ENCODE results near the gene SLC35F1. TPM values are rescaled to one million over a fixed set of nuclear protein-coding genes. Genes with fewer than 3 reads are reported as not detected.

SLC35F1 gene
- total and polyA plus RNA-seq, 2 experiments from 2014 or later, result 18.5 to 25.5 TPM

DNA sequence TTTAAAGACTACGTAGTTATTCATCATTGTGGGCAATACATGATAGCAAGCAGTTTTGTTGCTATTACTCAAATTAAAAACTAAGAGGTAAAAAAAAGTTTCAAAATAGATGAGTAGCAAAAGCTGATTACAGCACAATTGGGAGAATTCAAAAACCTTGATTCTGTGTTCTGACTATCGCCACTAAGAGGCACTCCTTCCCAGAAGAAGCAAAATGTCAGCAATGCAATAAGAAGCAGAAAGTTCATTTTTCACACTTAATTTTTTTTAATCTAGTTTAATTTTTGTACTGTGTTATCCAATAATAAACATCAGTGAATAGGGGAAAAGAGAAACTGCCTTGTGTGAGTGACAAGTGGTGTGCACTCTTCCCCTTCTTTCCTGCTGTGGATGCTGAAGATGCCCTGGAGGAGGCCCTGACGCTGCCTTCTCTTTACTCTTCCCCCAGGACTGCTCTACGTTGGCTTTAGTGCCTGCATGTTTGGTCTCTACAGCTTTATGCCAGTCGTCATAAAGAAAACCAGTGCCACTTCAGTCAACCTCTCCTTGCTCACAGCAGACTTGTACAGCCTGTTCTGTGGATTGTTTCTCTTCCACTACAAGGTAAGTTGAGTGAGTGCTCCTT is 377.8 kb downstream of the SLC35F1 start:
- H3K27ac ChIP-seq, result no peak overlapping the region
- TF ChIP-seq, protein P1, sequence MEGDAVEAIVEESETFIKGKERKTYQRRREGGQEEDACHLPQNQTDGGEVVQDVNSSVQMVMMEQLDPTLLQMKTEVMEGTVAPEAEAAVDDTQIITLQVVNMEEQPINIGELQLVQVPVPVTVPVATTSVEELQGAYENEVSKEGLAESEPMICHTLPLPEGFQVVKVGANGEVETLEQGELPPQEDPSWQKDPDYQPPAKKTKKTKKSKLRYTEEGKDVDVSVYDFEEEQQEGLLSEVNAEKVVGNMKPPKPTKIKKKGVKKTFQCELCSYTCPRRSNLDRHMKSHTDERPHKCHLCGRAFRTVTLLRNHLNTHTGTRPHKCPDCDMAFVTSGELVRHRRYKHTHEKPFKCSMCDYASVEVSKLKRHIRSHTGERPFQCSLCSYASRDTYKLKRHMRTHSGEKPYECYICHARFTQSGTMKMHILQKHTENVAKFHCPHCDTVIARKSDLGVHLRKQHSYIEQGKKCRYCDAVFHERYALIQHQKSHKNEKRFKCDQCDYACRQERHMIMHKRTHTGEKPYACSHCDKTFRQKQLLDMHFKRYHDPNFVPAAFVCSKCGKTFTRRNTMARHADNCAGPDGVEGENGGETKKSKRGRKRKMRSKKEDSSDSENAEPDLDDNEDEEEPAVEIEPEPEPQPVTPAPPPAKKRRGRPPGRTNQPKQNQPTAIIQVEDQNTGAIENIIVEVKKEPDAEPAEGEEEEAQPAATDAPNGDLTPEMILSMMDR (IDR thresholded peaks at IDR 0.05; ENCODE audit: low read depth, low read length), result peak; percentile 55
- peaks cover 4% of the 10 kb centered on the region for H3K4me1 ChIP-seq (ENCODE audit: low read depth)
- H3K4me3 ChIP-seq, result no peak overlapping the region
- no peaks in the 10 kb centered on the region for H3K9me3 ChIP-seq (ENCODE audit: low read depth)
- peak in 1 of 2 donors; percentile 44 for DNase-seq (ENCODE audit: low read depth in 1 of 2, low spot score in 1 of 2)
- H3K27me3 ChIP-seq, result no peaks in the 10 kb centered on the region
- H3K36me3 ChIP-seq, result no peaks in the 10 kb centered on the region

DNA sequence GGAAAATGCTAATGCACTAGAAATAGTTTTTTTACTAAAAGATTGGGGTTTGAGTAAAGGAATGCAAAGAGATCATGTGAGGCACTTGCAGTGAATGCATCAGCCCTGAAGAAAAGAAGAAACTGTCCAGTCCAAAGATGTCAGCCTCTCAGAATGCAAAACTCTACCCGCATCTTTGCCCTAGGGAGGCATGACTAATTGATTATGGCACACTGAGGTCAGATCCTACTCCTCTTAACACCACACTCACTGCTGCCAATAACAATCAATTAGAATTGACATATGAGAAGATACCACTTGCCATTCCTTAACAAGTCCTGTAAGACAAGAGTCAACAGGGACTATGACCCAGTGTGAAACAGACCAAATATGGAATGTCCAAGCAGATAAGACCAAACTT is 378.7 kb downstream of the SLC35F1 start:
- TF ChIP-seq, protein P1 (IDR thresholded peaks at IDR 0.05; ENCODE audit: low read depth, low read length), result no peak
- Histone ChIP-seq H3K4me1 (ENCODE audit: low read depth) (peaks cover 4% of the 10 kb centered on the region), H3K36me3 (no peaks in the 10 kb centered on the region), H3K4me3 (no peak overlapping the region), H3K9me3 (ENCODE audit: low read depth) (no peaks in the 10 kb centered on the region), H3K27me3 (no peaks in the 10 kb centered on the region), H3K27ac (no peak overlapping the region)
- DNase-seq (ENCODE audit: low read depth in 1 of 2, low spot score in 1 of 2), result no peak

DNA sequence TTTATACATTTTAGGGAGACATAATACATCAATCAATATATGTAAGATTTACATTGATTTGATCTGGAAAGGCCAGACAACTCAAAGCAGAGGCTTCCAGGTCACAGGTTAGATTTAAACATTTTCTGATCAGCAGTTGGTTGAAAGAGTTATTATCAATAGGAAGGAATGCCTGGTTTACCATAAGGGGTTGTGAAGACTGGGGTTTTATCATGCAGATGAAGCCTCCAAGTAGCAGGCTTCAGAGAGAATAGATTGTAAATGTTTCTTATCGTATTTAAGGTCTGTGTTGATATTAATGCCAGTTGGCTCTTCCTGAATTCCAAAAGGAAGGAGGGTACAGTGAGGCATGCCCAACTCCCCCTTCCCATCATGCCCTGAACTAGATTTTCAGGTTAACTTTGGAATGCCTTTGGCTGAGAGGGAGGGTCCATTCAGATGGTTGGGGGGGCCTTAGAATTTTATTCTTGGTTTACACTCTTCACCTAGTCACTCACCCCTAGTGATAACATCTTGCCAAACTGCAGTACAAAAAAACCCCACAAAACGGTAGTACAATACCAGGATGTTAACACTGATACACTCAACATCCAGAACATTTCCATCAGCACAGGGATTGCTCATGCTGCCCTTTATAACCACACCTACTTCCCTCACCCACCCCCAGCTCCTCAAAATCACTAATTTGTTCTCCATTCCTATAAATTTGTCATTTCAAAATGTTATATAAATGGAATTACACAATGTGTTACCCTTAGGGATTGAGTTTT is 381.5 kb downstream of the SLC35F1 start:
- Histone ChIP-seq H3K27ac (no peak overlapping the region), H3K4me3 (no peak overlapping the region), H3K36me3 (no peaks in the 10 kb centered on the region), H3K9me3 (ENCODE audit: low read depth) (no peaks in the 10 kb centered on the region), H3K4me1 (ENCODE audit: low read depth) (peaks cover 4% of the 10 kb centered on the region), H3K27me3 (no peaks in the 10 kb centered on the region)
- TF ChIP-seq, protein P1 (IDR thresholded peaks at IDR 0.05; ENCODE audit: low read depth, low read length), result peak; percentile 11
- DNase-seq (ENCODE audit: low read depth in 1 of 2, low spot score in 1 of 2), result peak in 1 of 2 donors; percentile 16

GRCh38 chr6:118292558-118292957 is 385.5 kb downstream of the SLC35F1 start:
- TF ChIP-seq, protein P1 (IDR thresholded peaks at IDR 0.05; ENCODE audit: low read depth, low read length), result no peak

DNA sequence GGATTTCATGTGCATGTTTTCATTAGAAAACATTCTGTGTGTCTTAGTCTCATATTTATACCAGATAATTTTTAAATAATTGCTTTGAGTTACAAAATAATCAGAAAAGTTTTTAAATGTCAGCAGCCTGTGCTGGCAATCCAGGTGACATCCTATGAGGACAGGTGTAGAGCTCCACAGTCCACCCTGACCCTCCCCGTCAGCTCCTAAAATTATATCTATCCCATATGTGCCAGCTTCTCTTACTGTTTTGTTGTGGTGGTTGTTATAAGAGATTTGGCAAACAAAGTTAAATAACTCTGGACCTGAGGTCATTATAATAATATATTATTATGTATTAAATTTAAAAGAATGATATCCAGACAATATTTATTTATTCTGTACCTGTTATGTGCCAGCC is 387.8 kb downstream of the SLC35F1 start:
- H3K27me3 ChIP-seq, result no peaks in the 10 kb centered on the region
- peaks cover 8% of the 10 kb centered on the region for H3K4me1 ChIP-seq (ENCODE audit: low read depth)
- no peaks in the 10 kb centered on the region for H3K9me3 ChIP-seq (ENCODE audit: low read depth)
- TF ChIP-seq, protein P1 (IDR thresholded peaks at IDR 0.05; ENCODE audit: low read depth, low read length), result no peak
- peak overlapping the region; percentile 38 for H3K27ac ChIP-seq
- DNase-seq (ENCODE audit: low read depth in 1 of 2, low spot score in 1 of 2), result no peak
- no peaks in the 10 kb centered on the region for H3K36me3 ChIP-seq
- H3K4me3 ChIP-seq, result no peak overlapping the region

More at GRCh38 chr6:118292558-118292957, 385.5 kb downstream of the SLC35F1 start:
- Histone ChIP-seq H3K4me1 (ENCODE audit: low read depth) (peaks cover 8% of the 10 kb centered on the region), H3K27ac (no peak overlapping the region), H3K36me3 (no peaks in the 10 kb centered on the region), H3K9me3 (ENCODE audit: low read depth) (no peaks in the 10 kb centered on the region), H3K27me3 (no peaks in the 10 kb centered on the region), H3K4me3 (no peak overlapping the region)
- DNase-seq (ENCODE audit: low read depth in 1 of 2, low spot score in 1 of 2), result no peak

Measured in cardiac muscle cell (in vitro differentiated cells and primary cell).